Loucy (cell line): ENCODE data around the gene TMEM117.

Experiments
- H2AFZ ChIP-seq: fragments of 200-600 bp; sonication (generic); 2 replicates; pipeline ENCODE4 v1.6.0; 2016; ENCODE audit warnings: antibody characterized with exemption, mild to moderate bottlenecking, low read length, moderate library complexity
- H3F3A ChIP-seq: fragments of 200-600 bp; 2 replicates; pipeline ENCODE4 v1.6.0; 2016; ENCODE audit warnings: antibody characterized with exemption, low read depth, mild to moderate bottlenecking
- H3K27me3 ChIP-seq: fragments of 200-600 bp; sonication (generic); 2 replicates; pipeline ENCODE4 v1.6.1; 2014; ENCODE audit warnings: low read length, mild to moderate bottlenecking; ENCODE audit not compliant: insufficient read depth, poor library complexity, severe bottlenecking
- H3K36me3 ChIP-seq: fragments of 200-600 bp; sonication (generic); 2 replicates; pipeline ENCODE4 v1.6.1; 2016; ENCODE audit warnings: low read length; ENCODE audit not compliant: insufficient read depth
- H3K4me1 ChIP-seq: fragments of 200-600 bp; sonication (generic); 2 replicates; pipeline ENCODE4 v1.5.1; 2014; ENCODE audit warnings: low read length, mild to moderate bottlenecking; ENCODE audit not compliant: insufficient read depth, poor library complexity, severe bottlenecking
- H3K4me2 ChIP-seq: fragments of 200-600 bp; sonication (generic); 2 replicates; pipeline ENCODE4 v1.6.0; 2014; ENCODE audit warnings: antibody characterized with exemption, low read length, low read depth, mild to moderate bottlenecking; ENCODE audit not compliant: poor library complexity, severe bottlenecking
- H3K4me3 ChIP-seq: fragments of 200-600 bp; sonication (generic); 2 replicates; pipeline ENCODE4 v1.5.1; 2014; ENCODE audit warnings: low read length, mild to moderate bottlenecking, mixed read lengths; ENCODE audit not compliant: poor library complexity, severe bottlenecking
- H3K79me2 ChIP-seq: fragments of 200-600 bp; sonication (generic); 2 replicates; pipeline ENCODE4 v1.6.1; 2014; ENCODE audit warnings: low read length; ENCODE audit not compliant: insufficient read depth
- H3K9ac ChIP-seq: fragments of 200-600 bp; sonication (generic); 2 replicates; pipeline ENCODE4 v1.6.0; 2014; ENCODE audit warnings: mild to moderate bottlenecking, low read depth, low read length, moderate library complexity; ENCODE audit not compliant: poor library complexity, severe bottlenecking
- H3K9me2 ChIP-seq: fragments of 200-600 bp; sonication (generic); replicated peaks from 2 replicates; pipeline ENCODE4 v1.6.1; 2016; ENCODE audit warnings: low read depth, low read length, mixed read lengths
- H3K9me3 ChIP-seq: fragments of 200-600 bp; sonication (generic); 2 replicates; pipeline ENCODE4 v1.6.1; 2014; ENCODE audit warnings: mild to moderate bottlenecking, antibody characterized with exemption, low read length, low read depth; ENCODE audit not compliant: insufficient read depth
- H4K20me1 ChIP-seq: fragments of 200-600 bp; sonication (generic); 2 replicates; pipeline ENCODE4 v1.6.0; 2014; ENCODE audit warnings: antibody characterized with exemption, low read length, mild to moderate bottlenecking; ENCODE audit not compliant: insufficient read depth, poor library complexity, severe bottlenecking
- EZH2phosphoT487 ChIP-seq: fragments of 200-600 bp; IDR thresholded peaks from 2 replicates; pipeline ENCODE4 v1.6.1; 2018; ENCODE audit warnings: antibody characterized with exemption, mild to moderate bottlenecking, moderate library complexity, borderline replicate concordance
- TF ChIP-seq, protein P1 (sequence below): fragments of 200-600 bp; sonication (generic); conservative IDR thresholded peaks from 2 replicates; pipeline ENCODE4 v1.5.1; 2014; ENCODE audit warnings: mild to moderate bottlenecking, antibody characterized with exemption, low read length

Gene TMEM117

DNA sequence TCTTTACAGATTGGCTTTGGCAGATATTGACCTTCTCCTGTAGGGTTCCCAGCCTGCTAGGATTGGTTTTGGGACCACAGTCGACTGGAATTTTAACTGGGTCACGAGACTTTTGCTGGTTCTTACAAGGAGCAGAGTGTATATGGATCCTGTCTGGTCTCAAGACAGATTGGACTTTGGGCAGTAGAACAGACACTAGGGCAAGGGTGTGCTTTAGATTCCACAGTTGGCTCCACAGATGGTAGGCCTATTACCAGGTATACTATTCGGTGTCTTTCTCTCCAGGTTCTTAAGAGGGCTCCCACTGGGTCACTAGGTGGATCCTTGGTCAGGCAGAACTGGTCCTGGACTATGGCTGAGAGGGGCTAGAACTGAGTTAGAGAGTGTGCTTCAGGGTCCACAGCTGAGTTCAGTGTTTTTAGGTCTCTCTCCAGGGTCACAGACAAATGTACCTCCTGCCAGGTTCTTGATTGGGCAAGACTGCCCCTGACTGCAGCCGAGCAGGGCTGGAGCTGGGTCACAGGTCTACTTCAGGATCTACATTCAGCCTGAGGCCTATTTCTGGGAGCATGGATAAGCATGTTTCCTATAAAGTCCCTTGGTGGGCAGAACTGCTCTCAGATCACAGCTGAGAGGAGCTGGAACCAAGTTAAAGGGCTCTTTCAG lies 460.2 kb downstream of the TMEM117 start:
- H3K4me2 ChIP-seq = no peak overlapping the region
- H3K27me3 ChIP-seq = no peaks in the 10 kb centered on the region
- peaks cover 4% of the 10 kb centered on the region; the same call in 1 of the 2 replicates for H3K9me3 ChIP-seq
- H3F3A ChIP-seq = no peaks in the 10 kb centered on the region
- no peaks in the 10 kb centered on the region for H4K20me1 ChIP-seq
- no peak overlapping the region for H2AFZ ChIP-seq
- no peaks in the 10 kb centered on the region for H3K9me2 ChIP-seq
- no peak overlapping the region for H3K4me3 ChIP-seq
- H3K4me1 ChIP-seq = no peaks in the 10 kb centered on the region
- H3K36me3 ChIP-seq = no peaks in the 10 kb centered on the region
- TF ChIP-seq, protein P1, sequence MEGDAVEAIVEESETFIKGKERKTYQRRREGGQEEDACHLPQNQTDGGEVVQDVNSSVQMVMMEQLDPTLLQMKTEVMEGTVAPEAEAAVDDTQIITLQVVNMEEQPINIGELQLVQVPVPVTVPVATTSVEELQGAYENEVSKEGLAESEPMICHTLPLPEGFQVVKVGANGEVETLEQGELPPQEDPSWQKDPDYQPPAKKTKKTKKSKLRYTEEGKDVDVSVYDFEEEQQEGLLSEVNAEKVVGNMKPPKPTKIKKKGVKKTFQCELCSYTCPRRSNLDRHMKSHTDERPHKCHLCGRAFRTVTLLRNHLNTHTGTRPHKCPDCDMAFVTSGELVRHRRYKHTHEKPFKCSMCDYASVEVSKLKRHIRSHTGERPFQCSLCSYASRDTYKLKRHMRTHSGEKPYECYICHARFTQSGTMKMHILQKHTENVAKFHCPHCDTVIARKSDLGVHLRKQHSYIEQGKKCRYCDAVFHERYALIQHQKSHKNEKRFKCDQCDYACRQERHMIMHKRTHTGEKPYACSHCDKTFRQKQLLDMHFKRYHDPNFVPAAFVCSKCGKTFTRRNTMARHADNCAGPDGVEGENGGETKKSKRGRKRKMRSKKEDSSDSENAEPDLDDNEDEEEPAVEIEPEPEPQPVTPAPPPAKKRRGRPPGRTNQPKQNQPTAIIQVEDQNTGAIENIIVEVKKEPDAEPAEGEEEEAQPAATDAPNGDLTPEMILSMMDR = no peak
- TF ChIP-seq EZH2phosphoT487 = no peak
- H3K79me2 ChIP-seq = no peaks in the 10 kb centered on the region
- H3K9ac ChIP-seq = no peak overlapping the region

DNA sequence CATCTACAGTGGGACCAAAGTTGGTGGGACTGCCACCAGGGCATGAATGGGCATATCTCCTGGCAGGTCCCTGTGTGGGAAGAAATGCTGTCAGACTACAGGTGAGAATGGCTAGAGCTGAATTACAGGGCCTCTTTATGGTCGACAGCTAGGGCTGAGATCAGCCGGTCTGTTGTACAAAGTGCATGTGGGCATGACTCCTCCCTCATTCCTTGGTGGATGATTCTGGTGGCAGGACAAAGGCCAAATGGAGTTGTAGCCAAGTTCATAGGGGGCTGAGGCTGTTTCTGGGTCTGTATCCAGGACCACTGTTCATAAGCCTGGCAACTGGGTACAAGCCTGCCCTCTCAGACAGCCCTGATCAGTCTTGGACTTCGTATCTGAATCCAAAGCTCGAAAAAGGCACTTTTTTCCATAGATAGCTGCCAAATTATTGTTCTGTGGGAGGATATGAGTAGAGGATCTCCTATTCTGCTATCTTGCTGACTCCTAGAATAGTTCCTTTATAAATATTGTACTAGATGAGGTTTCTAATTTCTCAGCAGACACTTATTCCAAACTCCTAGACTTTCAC lies 460.8 kb downstream of the TMEM117 start:
- Histone ChIP-seq H3K79me2 (no peaks in the 10 kb centered on the region), H3K4me1 (no peaks in the 10 kb centered on the region), H3K36me3 (no peaks in the 10 kb centered on the region), H3K9me3 (no peaks in the 10 kb centered on the region; the same call in 1 of the 2 replicates), H2AFZ (no peak overlapping the region), H3K27me3 (no peaks in the 10 kb centered on the region), H3K9ac (no peak overlapping the region), H4K20me1 (no peaks in the 10 kb centered on the region), H3K4me3 (no peak overlapping the region), H3F3A (no peaks in the 10 kb centered on the region), H3K4me2 (no peak overlapping the region), H3K9me2 (no peaks in the 10 kb centered on the region)
- TF ChIP-seq EZH2phosphoT487 = no peak
- TF ChIP-seq, protein P1 = no peak

DNA sequence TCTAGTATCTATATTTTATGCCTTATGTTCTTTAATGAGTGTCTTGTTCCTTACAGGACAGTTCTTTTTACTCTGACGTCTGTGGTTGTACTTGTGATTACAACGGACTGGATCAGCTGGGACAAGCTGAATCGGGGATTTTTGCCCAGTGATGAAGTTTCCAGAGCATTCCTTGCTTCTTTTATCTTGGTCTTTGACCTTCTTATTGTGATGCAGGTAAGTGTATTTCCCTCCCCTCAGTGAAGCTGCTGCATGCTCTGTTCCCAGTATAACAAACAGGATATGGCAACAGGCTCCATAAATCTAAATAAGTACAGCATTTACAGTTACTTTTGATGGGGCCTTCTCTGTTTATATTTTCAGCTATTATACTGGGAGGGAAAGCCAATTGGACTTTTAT lies 463.6 kb downstream of the TMEM117 start:
- no peaks in the 10 kb centered on the region for H3K4me1 ChIP-seq
- TF ChIP-seq, protein P1 = no peak
- H3K36me3 ChIP-seq = no peaks in the 10 kb centered on the region
- no peaks in the 10 kb centered on the region for H4K20me1 ChIP-seq
- no peaks in the 10 kb centered on the region; the same call in 1 of the 2 replicates for H3K9me3 ChIP-seq
- H2AFZ ChIP-seq = no peak overlapping the region
- no peaks in the 10 kb centered on the region for H3K9me2 ChIP-seq
- H3K4me2 ChIP-seq = no peak overlapping the region
- H3K79me2 ChIP-seq = no peaks in the 10 kb centered on the region
- no peak overlapping the region for H3K4me3 ChIP-seq
- no peak overlapping the region for H3K9ac ChIP-seq
- H3K27me3 ChIP-seq = no peaks in the 10 kb centered on the region
- no peaks in the 10 kb centered on the region for H3F3A ChIP-seq
